GM13976 (cell line): ENCODE data around the gene NFATC2IP.
A peak's percentile ranks its signal among the peaks of the same experiment; 100 is the strongest.

Experiments
- DNase-seq: peaks from one replicate; pipeline ENCODE4 v3.0.0; 2012; ENCODE audit warnings: low spot score
- CTCF ChIP-seq: IDR thresholded peaks from 2 replicates; pipeline ENCODE4 v1.5.1; 2012; ENCODE audit warnings: borderline replicate concordance, mild to moderate bottlenecking; ENCODE audit not compliant: insufficient read depth; ENCODE audit errors: extremely low read depth, missing control alignments, control extremely low read depth
- in situ Hi-C: fragments of 300-500 bp; cut with MboI; formaldehyde crosslinking; loops from one replicate; pipeline ENCODE4 v1.12.0; 2022; ENCODE audit warnings: low sequenced_read_pairs, mixed read lengths, inconsistent platforms; ENCODE audit not compliant: unreplicated experiment

The NFATC2IP gene

GRCh38 chr16:28905229-28905754 is 45.4 kb upstream of the NFATC2IP start:
- no peak for DNase-seq
- TF ChIP-seq CTCF, result no peak
- in situ Hi-C loops, result no loop called here

DNA sequence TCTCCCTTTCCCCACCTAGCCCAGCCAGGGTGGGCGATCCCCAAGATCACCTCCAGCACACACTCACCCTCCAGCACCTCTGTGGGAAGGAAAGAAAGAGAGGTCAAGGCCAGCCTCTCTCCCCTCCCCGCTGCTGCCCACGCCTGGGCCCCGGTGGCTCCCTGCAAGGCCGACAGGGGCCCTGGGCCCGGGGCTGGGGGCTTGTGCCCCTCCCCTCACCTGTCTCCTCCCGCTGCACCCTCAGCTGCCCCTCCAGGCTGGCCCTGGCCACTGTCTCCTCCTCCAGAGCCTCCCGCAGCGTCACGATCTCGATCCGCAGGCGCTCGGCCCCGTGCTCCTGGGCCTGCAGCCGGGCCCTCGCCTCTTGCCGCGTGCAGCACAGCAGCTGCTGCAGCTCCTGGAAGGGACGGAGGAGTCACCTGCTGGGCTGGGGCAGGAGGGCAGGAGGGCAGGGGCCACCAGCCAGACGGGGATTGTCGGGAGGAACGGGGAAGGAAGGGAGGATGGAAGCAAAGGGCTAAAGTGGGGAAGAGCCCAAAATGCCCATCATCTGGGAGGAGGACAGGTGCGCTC is 44.9 kb upstream of the NFATC2IP start:
- TF ChIP-seq CTCF, result no peak
- DNase-seq, result no peak
- in situ Hi-C loops, result no loop called here

DNA sequence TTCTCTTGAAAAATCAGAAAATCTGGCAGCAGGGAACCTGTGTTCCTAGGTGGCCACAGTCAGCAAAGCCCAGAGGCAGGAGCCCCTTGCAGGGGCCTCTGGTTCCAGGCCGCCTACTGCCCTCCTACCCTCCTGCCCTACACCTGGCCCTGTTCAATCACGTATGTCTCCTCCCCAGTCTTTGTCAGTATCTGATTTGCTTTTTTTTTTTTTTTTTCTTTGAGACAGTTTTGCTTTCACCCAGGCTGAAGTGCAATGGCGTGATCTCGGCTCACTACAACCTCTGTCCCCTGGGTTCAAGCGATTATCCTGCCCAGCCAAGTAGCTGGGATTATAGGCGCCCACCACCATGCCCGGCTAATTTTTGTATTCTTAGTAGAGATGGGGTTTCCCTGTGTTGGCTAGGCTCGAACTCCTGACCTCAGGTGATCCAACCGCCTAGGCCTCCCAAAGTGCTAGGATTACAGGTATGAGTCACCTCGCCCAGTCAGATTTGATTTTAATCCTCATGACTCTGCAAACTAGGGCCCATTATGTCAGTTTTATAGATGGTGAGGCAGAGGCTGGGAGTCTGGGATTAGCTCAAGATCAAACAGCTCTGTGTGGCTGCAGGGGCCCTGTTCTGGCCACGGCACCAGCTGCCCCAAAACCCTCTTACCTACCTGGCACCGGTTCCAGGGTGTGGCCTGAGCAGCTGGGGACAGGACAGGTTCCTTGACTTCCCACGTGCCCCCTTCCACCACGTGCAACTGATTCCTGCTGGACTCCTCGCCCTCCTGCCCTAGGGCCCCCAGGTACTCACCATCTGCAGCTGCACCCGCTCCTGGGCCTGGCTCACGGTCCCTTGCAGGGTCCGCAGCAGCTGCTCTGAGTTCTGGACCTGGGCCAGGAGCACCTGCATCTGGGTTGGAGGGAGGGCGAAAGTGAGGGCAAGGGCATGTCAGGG is 40.4 kb upstream of the NFATC2IP start:
- TF ChIP-seq CTCF, result no peak
- peak; percentile 71 for DNase-seq
- in situ Hi-C loops, result no loop called here

DNA sequence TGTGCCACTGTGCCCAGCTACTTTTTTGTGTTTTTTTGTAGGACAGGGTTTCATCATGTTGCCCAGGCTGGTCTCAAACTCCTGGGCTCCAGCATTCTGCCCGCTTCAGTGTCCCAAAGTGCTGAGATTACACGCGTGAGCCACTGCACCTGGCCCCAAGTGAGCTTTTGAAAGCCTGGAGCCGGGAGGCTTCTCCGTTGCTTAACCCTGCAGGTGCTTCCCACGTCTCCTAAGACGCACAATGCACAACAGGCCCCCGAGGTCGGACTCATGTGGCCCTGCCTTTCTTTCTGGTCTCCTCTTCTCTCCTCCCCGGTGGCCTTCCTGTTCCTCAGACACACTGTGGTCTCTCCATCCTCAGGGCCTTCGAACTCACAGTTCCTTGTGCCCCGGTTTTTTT is 38.2 kb upstream of the NFATC2IP start:
- TF ChIP-seq CTCF, result no peak
- in situ Hi-C loops, result no loop called here
- DNase-seq, result no peak

DNA sequence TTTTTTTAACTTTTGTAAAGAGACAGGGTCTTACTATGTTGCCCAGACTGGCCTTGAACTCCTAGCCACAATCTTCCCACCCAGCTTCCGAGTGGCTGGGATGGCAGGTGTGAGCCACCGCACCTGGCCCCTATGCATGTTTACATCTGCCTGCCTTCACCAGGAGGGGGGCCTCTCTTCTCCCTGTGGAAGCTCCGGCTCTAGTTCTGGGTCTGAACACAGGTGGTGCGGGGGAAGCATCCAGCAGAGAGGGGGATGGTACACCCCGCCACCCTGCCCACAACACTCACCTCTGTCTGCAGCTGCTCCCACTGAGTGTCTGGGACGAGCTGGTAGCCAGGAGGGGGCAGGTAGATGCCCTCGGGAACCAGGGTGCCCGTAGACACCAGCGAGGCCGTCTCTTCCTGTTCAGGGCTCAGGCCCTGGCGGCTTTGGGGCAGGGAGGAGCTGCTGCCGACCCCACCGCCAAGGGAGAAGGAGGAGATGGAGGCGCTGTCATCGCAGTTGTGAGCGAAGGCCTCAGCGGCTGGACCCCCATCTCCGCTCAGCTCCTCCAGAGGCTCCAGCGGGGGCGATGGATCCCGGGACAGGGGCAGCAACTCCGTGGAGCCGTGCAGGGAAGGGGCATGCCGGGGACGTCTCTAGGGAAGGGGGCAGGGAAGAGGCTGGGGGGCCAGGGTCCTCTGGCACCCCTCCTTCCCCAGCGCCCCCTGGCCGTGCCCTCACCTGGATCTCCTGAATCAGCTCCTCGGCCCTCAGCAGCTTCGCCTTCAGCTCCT is 36.6 kb upstream of the NFATC2IP start:
- in situ Hi-C loops, result no loop called here
- no peak for TF ChIP-seq CTCF
- DNase-seq, result no peak

DNA sequence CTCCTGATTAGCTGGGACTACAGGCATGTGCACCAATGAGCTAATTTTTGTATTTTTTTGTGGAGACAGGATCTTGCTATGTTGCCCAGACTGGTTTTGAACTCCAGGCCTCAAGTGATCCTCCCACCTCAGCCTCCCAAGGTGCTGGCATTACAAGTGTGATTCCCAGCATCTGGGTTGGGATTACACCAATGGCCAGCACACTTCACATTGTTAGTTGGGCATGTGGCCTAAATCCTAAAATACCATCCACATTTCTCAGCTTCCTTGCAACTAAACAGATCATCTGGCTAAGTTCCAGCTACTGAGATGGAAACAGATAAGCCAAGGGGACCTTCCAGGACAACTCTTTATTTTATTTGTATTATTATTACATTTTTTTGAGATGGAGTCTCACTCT is 35.6 kb upstream of the NFATC2IP start:
- DNase-seq, result no peak
- in situ Hi-C loops, result no loop called here

More for the DNA sequence above, 35.6 kb upstream of the NFATC2IP start:
- TF ChIP-seq CTCF, result no peak
